HEK293 (cell line): ENCODE results near the gene TMEM45A.

Experiments
- GLI4 ChIP-seq: fragments of 450-650 bp; formaldehyde crosslinking; IDR thresholded peaks from 2 replicates; pipeline ENCODE4 v1.5.1; 2016; ENCODE audit warnings: missing biosample characterization, missing genetic modification characterization
- OVOL3 ChIP-seq: fragments of 450-650 bp; formaldehyde crosslinking; IDR thresholded peaks from 2 replicates; pipeline ENCODE4 v1.5.1; 2016; ENCODE audit warnings: missing biosample characterization, missing genetic modification characterization
- SCRT2 ChIP-seq: fragments of 450-650 bp; formaldehyde crosslinking; IDR thresholded peaks from 2 replicates; pipeline ENCODE4 v1.5.1; 2016; ENCODE audit warnings: missing biosample characterization, missing genetic modification characterization
- TCF7L2 ChIP-seq: IDR thresholded peaks from 2 replicates; pipeline ENCODE4 v1.6.1; 2011; ENCODE audit warnings: low read depth, mild to moderate bottlenecking, inconsistent platforms, low read length, moderate library complexity, borderline replicate concordance
- YY1 ChIP-seq: fragments of 450-650 bp; formaldehyde crosslinking; IDR thresholded peaks from 2 replicates; pipeline ENCODE4 v1.5.1; 2018; ENCODE audit warnings: missing biosample characterization, missing genetic modification characterization
- ZBTB8A ChIP-seq: fragments of 450-650 bp; formaldehyde crosslinking; IDR thresholded peaks from 2 replicates; pipeline ENCODE4 v1.5.1; 2016; ENCODE audit warnings: missing biosample characterization, missing genetic modification characterization
- ZNF23 ChIP-seq: fragments of 450-650 bp; formaldehyde crosslinking; IDR thresholded peaks from 2 replicates; pipeline ENCODE4 v1.5.1; 2016; ENCODE audit warnings: missing biosample characterization, missing genetic modification characterization, borderline replicate concordance
- ZNF514 ChIP-seq: fragments of 450-650 bp; formaldehyde crosslinking; IDR thresholded peaks from 2 replicates; pipeline ENCODE4 v1.5.1; 2016; ENCODE audit warnings: missing biosample characterization, missing genetic modification characterization
- ZNF629 ChIP-seq: fragments of 450-650 bp; formaldehyde crosslinking; IDR thresholded peaks from 2 replicates; pipeline ENCODE4 v1.5.1; 2017; ENCODE audit warnings: missing biosample characterization, missing genetic modification characterization
- ZNF791 ChIP-seq: fragments of 450-650 bp; formaldehyde crosslinking; IDR thresholded peaks from 2 replicates; pipeline ENCODE4 v1.5.1; 2016; ENCODE audit warnings: missing biosample characterization, missing genetic modification characterization
- ZNF830 ChIP-seq: fragments of 450-650 bp; IDR thresholded peaks from 2 replicates; pipeline ENCODE4 v1.5.0; 2018; ENCODE audit warnings: missing biosample characterization, missing genetic modification characterization, low read depth, mild to moderate bottlenecking, moderate library complexity
- TF ChIP-seq, protein P1 (sequence below): fragments of 450-650 bp; formaldehyde crosslinking; IDR thresholded peaks from 2 replicates; pipeline ENCODE4 v1.5.1; 2016; ENCODE audit warnings: missing biosample characterization, missing genetic modification characterization, low read depth
- TF ChIP-seq, protein P2 (sequence below): fragments of 450-650 bp; formaldehyde crosslinking; IDR thresholded peaks from 2 replicates; pipeline ENCODE4 v1.5.1; 2016; ENCODE audit warnings: missing biosample characterization, missing genetic modification characterization
- TF ChIP-seq, protein P3 (sequence below): fragments of 450-650 bp; IDR thresholded peaks from 2 replicates; pipeline ENCODE4 v1.5.1; 2018; ENCODE audit warnings: missing biosample characterization, missing genetic modification characterization

DNA sequence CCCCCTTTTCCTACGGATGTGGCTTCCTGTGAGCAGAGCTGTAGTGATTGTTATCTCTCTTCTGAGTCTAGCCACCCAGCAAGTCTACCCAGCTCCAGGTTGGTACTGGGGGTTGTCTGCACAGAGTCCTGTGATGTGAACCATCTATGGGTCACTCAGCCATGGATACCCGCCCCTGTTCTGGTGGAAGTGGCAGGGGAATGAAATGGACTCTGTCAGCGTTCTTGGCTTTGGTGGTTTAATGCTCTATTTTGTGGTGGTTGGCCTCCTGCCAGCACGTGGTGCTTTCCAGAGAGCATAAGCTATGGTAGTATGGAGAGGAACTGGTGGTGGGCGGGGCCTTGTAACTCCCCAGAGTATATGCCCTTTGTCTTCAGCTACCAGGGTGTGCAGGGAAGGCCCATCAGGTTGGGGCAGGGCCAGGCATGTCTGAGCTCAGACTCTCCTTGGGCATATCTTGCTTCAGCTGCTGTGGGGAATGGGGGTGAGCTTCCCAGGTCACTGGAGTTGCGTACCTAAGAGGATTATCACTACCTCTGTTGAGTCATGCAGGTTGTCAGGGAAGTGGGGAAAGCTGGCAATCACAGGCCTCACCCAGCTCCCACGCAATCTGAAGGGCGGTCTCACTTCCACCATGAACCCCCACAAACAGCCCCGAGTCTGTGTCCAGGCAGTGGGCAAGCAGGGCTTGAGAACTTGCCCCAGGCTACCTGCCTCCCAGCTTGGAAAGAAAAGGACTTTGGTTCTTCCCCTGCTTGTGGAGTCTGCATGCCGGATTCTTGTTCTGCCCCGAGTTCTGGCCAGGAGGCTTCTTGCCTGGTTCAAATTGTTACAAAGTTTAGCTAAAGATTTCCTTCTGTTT is 108.0 kb downstream of the TMEM45A start:
- TF ChIP-seq, protein P1, sequence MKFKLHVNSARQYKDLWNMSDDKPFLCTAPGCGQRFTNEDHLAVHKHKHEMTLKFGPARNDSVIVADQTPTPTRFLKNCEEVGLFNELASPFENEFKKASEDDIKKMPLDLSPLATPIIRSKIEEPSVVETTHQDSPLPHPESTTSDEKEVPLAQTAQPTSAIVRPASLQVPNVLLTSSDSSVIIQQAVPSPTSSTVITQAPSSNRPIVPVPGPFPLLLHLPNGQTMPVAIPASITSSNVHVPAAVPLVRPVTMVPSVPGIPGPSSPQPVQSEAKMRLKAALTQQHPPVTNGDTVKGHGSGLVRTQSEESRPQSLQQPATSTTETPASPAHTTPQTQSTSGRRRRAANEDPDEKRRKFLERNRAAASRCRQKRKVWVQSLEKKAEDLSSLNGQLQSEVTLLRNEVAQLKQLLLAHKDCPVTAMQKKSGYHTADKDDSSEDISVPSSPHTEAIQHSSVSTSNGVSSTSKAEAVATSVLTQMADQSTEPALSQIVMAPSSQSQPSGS = no peak
- TF ChIP-seq, protein P2, sequence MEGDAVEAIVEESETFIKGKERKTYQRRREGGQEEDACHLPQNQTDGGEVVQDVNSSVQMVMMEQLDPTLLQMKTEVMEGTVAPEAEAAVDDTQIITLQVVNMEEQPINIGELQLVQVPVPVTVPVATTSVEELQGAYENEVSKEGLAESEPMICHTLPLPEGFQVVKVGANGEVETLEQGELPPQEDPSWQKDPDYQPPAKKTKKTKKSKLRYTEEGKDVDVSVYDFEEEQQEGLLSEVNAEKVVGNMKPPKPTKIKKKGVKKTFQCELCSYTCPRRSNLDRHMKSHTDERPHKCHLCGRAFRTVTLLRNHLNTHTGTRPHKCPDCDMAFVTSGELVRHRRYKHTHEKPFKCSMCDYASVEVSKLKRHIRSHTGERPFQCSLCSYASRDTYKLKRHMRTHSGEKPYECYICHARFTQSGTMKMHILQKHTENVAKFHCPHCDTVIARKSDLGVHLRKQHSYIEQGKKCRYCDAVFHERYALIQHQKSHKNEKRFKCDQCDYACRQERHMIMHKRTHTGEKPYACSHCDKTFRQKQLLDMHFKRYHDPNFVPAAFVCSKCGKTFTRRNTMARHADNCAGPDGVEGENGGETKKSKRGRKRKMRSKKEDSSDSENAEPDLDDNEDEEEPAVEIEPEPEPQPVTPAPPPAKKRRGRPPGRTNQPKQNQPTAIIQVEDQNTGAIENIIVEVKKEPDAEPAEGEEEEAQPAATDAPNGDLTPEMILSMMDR (tag by site-specific recombination) = no peak
- TF ChIP-seq TCF7L2 = no peak
- TF ChIP-seq ZNF514 = no peak
- TF ChIP-seq ZBTB8A = no peak
- TF ChIP-seq ZNF23 (tag by site-specific recombination) = no peak
- TF ChIP-seq, protein P3, sequence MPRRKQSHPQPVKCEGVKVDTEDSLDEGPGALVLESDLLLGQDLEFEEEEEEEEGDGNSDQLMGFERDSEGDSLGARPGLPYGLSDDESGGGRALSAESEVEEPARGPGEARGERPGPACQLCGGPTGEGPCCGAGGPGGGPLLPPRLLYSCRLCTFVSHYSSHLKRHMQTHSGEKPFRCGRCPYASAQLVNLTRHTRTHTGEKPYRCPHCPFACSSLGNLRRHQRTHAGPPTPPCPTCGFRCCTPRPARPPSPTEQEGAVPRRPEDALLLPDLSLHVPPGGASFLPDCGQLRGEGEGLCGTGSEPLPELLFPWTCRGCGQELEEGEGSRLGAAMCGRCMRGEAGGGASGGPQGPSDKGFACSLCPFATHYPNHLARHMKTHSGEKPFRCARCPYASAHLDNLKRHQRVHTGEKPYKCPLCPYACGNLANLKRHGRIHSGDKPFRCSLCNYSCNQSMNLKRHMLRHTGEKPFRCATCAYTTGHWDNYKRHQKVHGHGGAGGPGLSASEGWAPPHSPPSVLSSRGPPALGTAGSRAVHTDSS (tag by site-specific recombination) = no peak
- no peak for TF ChIP-seq ZNF791
- no peak for TF ChIP-seq GLI4 (tag by site-specific recombination)
- no peak for TF ChIP-seq ZNF629 (tag by site-specific recombination)
- no peak for TF ChIP-seq YY1 (tag by site-specific recombination)
- no peak for TF ChIP-seq OVOL3 (tag by site-specific recombination)
- no peak for TF ChIP-seq SCRT2 (tag by site-specific recombination)
- TF ChIP-seq ZNF830 (tag by site-specific recombination) = no peak
